Sigmoid colon (tissue), 4 donors: Measurements from ENCODE around the gene SLC39A9.

Source experiments
- POLR2A ChIP-seq, 2 donors: fragments of 450-650 bp; IDR thresholded peaks; one replicate each; pipeline ENCODE4 v1.6.1; 2016; ENCODE audit warnings: antibody characterized with exemption in 2 of 2, mild to moderate bottlenecking in 2 of 2, moderate library complexity in 2 of 2
- POLR2AphosphoS5 ChIP-seq, 4 donors: sonication (generic); formaldehyde crosslinking; IDR thresholded peaks; one replicate each; pipeline ENCODE4 v1.6.1; 2017; ENCODE audit warnings: antibody characterized with exemption in 4 of 4
- TF ChIP-seq, protein P1 (sequence below), 4 experiments: fragments of 450-650 bp in 3 of 4; fragments of 200-600 bp in 1 of 4; IDR thresholded peaks; one replicate each; pipeline ENCODE4 v1.5.1; 2016 to 2019; ENCODE audit warnings: antibody characterized with exemption in 4 of 4, mild to moderate bottlenecking in 3 of 4, moderate library complexity in 2 of 4

DNA sequence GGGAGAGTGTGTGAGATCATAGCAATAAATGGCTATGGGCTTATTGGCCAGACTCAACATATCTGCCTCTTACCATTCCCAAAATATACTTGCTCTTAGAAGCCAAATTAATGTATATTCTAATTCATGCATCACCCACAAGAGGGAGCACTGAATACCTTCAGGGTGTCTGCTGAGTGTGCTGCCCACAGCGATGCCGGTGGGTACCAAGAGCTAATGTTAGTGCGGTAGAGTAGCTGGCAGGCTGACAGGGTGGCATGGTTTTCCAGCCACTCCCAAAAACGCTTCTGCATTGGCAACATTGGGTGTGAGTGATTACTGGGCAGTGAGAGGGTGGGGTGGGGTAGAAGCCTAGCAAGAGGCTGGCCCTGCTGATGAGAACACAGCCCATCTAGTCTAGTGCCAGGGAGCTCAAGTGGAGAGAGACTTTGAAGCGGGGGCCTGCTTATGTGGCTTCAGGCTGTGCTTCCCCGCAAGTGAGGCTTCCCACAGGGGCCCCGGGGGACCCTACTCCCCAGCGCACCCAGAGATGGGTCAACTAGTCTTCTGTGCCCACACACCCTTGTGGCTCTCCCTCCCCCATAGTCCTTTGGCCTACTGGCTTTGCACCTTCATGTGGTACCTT is 76.8 kb downstream of the SLC39A9 start:
- no peak for TF ChIP-seq POLR2AphosphoS5 (IDR thresholded peaks at IDR 0.05)
- TF ChIP-seq, protein P1, sequence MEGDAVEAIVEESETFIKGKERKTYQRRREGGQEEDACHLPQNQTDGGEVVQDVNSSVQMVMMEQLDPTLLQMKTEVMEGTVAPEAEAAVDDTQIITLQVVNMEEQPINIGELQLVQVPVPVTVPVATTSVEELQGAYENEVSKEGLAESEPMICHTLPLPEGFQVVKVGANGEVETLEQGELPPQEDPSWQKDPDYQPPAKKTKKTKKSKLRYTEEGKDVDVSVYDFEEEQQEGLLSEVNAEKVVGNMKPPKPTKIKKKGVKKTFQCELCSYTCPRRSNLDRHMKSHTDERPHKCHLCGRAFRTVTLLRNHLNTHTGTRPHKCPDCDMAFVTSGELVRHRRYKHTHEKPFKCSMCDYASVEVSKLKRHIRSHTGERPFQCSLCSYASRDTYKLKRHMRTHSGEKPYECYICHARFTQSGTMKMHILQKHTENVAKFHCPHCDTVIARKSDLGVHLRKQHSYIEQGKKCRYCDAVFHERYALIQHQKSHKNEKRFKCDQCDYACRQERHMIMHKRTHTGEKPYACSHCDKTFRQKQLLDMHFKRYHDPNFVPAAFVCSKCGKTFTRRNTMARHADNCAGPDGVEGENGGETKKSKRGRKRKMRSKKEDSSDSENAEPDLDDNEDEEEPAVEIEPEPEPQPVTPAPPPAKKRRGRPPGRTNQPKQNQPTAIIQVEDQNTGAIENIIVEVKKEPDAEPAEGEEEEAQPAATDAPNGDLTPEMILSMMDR (IDR thresholded peaks at IDR 0.05), result no peak
- TF ChIP-seq POLR2A (IDR thresholded peaks at IDR 0.05), result no peak
